Subcutaneous adipose tissue (tissue), 4 donors: ENCODE results near the gene UBASH3B. TPM values are rescaled to one million over a fixed set of nuclear protein-coding genes. Genes with fewer than 3 reads are reported as not detected.

Experiments
- total RNA-seq, 4 donors: library from RNA; depleted of rRNA; stranded (reverse); fragments of >200 nt; gene quantifications; one replicate each; pipeline ENCODE4 v1.1.0, GENCODE V29; 2016
- TF ChIP-seq, protein P1 (sequence below): fragments of 450-650 bp; IDR thresholded peaks from one replicate; pipeline ENCODE4 v1.5.1; 2016; ENCODE audit warnings: low read depth, mild to moderate bottlenecking, control low read depth, antibody characterized with exemption, moderate library complexity

The UBASH3B gene
- total RNA-seq, 4 donors from 2014 or later, result 2.4 to 15.3 (median 7.1) TPM

DNA sequence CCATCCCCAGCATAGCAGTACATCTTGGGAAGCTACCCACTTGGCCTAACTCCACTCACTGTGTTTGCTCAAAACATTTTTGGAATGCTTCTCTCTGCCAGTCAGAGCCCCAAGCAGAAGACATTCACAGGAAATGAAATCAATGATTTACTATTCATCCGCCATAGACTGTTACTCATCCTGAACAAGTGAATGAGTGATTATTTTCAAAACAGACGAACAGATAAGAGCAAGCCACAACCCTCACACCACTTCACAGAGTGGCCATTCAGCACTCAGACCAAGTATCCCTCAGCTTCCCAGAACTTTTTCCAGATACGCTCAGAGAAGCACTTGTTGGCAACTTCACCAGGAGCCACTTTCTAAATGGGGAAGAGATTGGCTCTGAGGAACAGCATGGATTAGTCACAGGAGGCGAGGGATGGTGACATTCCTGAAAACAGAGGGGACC lies 13.0 kb upstream of the UBASH3B start:
- TF ChIP-seq, protein P1, sequence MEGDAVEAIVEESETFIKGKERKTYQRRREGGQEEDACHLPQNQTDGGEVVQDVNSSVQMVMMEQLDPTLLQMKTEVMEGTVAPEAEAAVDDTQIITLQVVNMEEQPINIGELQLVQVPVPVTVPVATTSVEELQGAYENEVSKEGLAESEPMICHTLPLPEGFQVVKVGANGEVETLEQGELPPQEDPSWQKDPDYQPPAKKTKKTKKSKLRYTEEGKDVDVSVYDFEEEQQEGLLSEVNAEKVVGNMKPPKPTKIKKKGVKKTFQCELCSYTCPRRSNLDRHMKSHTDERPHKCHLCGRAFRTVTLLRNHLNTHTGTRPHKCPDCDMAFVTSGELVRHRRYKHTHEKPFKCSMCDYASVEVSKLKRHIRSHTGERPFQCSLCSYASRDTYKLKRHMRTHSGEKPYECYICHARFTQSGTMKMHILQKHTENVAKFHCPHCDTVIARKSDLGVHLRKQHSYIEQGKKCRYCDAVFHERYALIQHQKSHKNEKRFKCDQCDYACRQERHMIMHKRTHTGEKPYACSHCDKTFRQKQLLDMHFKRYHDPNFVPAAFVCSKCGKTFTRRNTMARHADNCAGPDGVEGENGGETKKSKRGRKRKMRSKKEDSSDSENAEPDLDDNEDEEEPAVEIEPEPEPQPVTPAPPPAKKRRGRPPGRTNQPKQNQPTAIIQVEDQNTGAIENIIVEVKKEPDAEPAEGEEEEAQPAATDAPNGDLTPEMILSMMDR, result no peak

DNA sequence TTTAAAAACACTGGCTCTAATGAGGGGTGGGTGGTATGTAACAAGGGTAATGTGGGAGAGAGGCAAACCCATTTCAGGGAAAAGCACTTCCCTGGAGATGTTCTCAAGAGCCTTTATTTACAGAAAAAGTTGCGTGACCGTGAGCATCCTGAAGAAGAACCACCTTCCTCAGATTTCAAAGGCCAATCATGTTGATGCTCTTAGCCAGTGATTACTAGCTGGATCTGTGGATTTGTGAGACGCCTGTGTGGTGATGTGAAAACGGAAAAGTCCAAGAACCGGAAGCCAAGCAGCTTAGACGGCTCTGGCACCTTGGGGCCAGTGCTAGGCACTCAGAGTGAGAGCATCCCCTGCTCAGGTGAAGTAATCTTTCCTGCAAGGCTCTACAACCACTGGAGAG lies 12.6 kb upstream of the UBASH3B start:
- TF ChIP-seq, protein P1, result no peak

DNA sequence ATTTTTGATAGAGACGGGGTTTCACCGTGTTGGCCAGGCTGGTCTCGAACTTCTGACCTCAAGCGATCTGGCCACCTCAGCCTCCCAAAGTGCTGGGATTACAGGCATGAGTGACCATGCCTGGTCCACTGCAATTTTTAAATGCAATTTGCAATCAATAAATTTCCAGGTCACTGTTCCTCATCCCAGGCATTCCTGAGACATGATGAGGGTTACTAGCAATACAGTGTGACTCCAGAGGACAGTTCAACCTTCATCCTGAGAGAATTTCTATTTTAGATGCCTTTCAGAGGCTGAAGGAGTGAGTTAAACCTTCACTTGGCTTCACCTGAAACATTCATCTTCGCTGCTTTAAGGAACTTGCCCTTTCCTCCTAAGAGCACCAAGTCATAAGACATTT lies 9.7 kb upstream of the UBASH3B start:
- TF ChIP-seq, protein P1, result no peak

DNA sequence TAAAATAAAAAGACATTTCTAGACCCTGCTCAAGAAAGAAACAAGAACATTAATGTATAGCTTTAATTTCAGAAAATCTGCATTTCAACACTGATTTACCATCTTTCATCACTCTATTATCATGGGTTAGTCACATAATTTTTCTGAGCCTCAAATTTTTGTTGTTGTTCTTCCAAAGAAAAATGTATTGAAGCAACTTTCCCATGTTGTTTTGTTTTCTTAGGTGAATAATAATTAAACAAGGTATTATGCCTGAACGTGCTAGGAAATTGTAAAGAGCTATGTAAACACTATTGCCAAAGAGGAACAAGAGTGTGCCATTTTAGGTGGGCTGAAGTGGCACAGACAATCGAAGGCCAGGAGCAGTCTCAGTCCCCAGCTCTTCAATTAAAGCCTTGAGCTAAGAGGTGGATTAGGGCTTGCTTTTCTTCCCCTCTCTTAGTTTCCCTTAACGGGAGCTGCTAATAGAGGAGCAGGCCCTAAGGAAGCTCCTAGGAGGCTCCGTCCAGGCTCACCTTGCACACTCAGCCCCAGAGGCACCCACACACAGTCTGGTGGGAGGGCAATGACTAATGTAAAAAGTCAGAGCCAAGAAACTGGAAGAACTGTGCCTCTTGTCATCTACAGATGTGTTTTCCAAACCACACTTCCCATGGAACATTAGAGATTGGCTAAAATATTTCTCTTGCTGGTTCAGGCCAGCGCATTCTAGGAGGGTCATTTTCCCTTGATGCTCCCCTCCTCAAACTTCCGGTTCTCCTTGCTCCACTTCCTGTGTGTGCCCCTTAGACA lies 8.8 kb upstream of the UBASH3B start:
- TF ChIP-seq, protein P1, result no peak

DNA sequence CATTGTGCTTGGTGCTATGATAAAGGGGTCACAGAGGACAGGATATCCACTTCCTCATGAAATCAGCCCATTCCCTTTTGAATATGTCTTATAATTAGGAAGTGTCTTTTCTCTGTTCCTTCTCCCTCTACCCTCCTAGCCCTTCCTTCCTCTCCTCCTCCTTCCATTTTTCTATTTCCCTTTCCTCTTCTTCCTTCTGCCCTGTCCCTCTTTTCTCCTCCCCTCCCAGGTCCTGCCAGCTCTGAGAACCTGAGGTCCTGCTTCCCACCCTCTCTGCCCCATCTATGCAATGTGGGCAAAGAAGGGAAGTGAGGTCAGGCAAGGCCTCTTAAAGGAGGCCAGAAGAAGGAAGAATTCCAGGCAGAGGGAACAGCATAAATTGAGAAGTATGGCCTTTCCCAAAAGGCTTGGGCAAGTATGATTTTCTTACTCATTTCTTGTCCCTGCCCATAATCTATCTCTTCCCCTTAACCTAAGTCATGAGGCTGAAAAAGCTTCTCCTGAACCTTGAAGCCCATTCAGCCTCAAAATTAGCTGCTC lies 7.7 kb upstream of the UBASH3B start:
- TF ChIP-seq, protein P1, result no peak

DNA sequence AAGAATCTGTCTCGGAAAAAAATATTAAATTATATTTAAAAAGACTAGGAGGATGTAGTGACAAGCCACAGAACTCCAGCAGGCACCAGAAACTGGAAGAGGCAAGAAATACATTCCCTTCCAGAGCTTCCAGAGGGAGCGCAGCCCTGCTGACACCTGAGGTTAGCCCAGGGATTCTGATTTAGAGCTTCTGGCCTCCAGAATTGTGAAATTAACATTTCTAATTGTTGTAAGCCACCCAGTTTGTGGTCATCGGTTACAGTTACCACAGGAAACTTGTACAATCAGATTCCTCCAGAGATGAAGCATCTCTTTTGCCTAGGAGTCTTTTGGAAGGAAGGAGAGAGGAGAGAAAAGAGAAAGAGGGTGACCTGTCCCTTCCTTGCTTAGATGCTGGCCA lies 6.4 kb upstream of the UBASH3B start:
- TF ChIP-seq, protein P1, result no peak

DNA sequence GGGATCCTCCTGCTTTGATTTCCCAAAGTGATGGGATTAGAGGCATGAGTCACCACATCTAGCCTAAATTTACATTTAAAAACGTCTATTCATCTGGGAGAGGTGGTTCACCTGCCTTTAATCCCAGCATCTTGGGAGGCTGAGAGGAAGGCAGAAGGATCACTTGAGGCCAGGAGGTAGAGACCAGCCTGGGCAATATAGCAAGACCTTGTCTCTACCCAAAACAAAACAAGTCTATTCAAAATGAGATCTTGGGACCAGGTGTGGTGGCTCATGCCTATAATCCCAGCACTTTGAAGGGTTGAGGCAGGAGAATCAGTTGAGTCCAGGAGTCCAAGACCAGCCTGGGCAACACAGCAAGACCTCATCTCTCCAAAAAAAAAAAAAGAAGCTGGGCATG lies 4.9 kb upstream of the UBASH3B start:
- TF ChIP-seq, protein P1, result no peak
